MM.1S (cell line): ENCODE data around the gene NXN.

Experiments used
- CTCF ChIP-seq: fragments of 300-600 bp; sonication (generic); IDR thresholded peaks from 2 replicates; pipeline ENCODE4 v1.5.1; 2016; ENCODE audit warnings: antibody characterized with exemption, low read length, mixed read lengths
- EZH2phosphoT487 ChIP-seq: fragments of 300-600 bp; sonication (generic); IDR thresholded peaks from 2 replicates; pipeline ENCODE4 v1.6.1; 2018; ENCODE audit warnings: antibody characterized with exemption, low read length

GRCh38 chr17:846901-847843 lies 132.4 kb downstream of the NXN start:
- TF ChIP-seq CTCF (no peak), EZH2phosphoT487 (no peak; the same call in 1 of the 2 replicates)
